ENCODE measurements around the gene CTNNA2.

DNA sequence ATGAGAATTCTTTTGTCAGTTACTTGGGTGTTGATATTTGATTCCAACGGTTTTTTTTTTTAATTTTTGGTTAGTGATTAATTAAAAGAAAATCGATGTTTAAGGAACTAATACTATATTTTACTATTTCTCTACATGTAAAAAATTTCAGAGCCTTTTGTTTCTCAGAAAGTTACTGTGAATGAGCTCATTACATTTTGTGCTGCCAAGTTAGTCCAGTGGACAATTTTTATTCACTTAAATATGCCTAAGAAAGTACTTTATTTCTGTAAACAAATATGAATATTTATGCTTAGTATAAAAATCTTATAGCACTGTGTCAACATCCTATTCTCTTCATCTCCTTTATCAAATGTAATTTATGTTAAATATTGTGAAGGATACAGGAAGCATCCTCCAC lies 309.3 kb downstream of the CTNNA2 start:
- no peak for TF ChIP-seq CTCF (IDR thresholded peaks at IDR 0.05)
- no peak for TF ChIP-seq POLR2A (IDR thresholded peaks at IDR 0.05)
